C4-2B (cell line): ENCODE data around the gene ADAM19.

ENCODE experiments used
- H3K27ac ChIP-seq: fragments of 450-650 bp; 2 replicates; pipeline ENCODE4 v1.5.1; 2017
- ZFX ChIP-seq: fragments of 450-650 bp; IDR thresholded peaks from 2 replicates; pipeline ENCODE4 v1.6.1; 2017
- TF ChIP-seq, protein P1 (sequence below): fragments of 450-650 bp; conservative IDR thresholded peaks from 2 replicates; pipeline ENCODE4 v1.5.1; 2017; ENCODE audit warnings: mild to moderate bottlenecking

Gene ADAM19, protein sequence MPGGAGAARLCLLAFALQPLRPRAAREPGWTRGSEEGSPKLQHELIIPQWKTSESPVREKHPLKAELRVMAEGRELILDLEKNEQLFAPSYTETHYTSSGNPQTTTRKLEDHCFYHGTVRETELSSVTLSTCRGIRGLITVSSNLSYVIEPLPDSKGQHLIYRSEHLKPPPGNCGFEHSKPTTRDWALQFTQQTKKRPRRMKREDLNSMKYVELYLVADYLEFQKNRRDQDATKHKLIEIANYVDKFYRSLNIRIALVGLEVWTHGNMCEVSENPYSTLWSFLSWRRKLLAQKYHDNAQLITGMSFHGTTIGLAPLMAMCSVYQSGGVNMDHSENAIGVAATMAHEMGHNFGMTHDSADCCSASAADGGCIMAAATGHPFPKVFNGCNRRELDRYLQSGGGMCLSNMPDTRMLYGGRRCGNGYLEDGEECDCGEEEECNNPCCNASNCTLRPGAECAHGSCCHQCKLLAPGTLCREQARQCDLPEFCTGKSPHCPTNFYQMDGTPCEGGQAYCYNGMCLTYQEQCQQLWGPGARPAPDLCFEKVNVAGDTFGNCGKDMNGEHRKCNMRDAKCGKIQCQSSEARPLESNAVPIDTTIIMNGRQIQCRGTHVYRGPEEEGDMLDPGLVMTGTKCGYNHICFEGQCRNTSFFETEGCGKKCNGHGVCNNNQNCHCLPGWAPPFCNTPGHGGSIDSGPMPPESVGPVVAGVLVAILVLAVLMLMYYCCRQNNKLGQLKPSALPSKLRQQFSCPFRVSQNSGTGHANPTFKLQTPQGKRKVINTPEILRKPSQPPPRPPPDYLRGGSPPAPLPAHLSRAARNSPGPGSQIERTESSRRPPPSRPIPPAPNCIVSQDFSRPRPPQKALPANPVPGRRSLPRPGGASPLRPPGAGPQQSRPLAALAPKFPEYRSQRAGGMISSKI

GRCh38 chr5:157575381-157576020 is at the start of gene ADAM19:
Gene ADAM19, minus strand, starts transcription at chr5:157575775. Its CDS starts 79 bp downstream, at chr5:157575696.
- TF ChIP-seq, protein P1, sequence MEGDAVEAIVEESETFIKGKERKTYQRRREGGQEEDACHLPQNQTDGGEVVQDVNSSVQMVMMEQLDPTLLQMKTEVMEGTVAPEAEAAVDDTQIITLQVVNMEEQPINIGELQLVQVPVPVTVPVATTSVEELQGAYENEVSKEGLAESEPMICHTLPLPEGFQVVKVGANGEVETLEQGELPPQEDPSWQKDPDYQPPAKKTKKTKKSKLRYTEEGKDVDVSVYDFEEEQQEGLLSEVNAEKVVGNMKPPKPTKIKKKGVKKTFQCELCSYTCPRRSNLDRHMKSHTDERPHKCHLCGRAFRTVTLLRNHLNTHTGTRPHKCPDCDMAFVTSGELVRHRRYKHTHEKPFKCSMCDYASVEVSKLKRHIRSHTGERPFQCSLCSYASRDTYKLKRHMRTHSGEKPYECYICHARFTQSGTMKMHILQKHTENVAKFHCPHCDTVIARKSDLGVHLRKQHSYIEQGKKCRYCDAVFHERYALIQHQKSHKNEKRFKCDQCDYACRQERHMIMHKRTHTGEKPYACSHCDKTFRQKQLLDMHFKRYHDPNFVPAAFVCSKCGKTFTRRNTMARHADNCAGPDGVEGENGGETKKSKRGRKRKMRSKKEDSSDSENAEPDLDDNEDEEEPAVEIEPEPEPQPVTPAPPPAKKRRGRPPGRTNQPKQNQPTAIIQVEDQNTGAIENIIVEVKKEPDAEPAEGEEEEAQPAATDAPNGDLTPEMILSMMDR, result no peak
- TF ChIP-seq ZFX, result no peak
- no peak within 1 kb of the TSS for H3K27ac ChIP-seq

GRCh38 chr5:157624144-157624543 is 48.6 kb upstream of the ADAM19 start:
- TF ChIP-seq, protein P1, result no peak
- TF ChIP-seq ZFX, result no peak

GRCh38 chr5:157620776-157621175 is 45.2 kb upstream of the ADAM19 start:
- no peak for TF ChIP-seq ZFX
- TF ChIP-seq, protein P1, result no peak
- no peak overlapping the region for H3K27ac ChIP-seq

More at GRCh38 chr5:157624144-157624543, 48.6 kb upstream of the ADAM19 start:
- H3K27ac ChIP-seq, result no peak overlapping the region

GRCh38 chr5:157618191-157618765 is 42.7 kb upstream of the ADAM19 start:
- TF ChIP-seq, protein P1, result no peak
- no peak for TF ChIP-seq ZFX
- no peak overlapping the region for H3K27ac ChIP-seq

GRCh38 chr5:157616785-157617184 is 41.2 kb upstream of the ADAM19 start:
- TF ChIP-seq ZFX, result no peak
- TF ChIP-seq, protein P1, result no peak
- no peak overlapping the region for H3K27ac ChIP-seq

DNA sequence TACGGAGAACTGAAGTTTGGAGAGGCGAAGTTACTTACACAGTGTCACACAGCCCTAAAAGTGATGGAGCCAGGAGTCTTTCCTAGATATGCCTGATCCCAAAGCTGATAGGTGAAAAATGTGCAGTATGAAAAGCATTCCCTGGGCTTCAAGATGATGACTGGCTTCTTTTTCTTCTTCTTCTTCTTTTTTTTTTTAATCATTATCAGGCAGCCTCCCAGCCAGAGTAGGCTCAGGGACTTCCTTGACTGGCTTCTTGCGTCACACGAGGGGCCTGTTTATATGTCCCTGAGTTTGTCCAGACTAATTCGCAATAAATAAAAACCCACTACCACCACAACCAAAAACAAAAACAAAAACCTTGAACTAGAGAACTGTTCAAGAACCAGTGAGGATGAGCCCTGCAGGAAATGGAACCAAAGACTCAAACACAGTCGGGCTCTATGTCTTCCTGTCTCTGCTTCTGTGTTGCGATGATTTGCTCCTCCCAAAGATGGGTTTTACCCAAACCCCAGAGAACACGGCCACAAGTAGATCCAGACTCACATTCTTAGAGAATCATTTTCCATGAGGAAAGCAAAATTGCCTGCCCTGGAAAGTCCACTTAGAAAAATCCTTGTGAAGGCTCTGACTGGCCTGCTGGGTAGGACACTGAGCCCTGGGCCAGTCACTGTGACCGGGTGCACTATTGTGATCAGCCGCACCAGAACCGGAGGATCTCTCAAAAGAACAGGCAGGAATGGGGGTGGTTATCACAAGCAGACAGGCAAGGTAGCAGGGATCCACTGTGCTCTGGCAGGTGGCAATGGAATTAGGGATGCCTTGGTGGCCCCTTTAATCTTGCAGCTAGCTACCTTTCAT is 38.0 kb upstream of the ADAM19 start:
- no peak overlapping the region for H3K27ac ChIP-seq
- TF ChIP-seq, protein P1, result no peak
- no peak for TF ChIP-seq ZFX
